ENCODE measurements around the gene ZNF620.
"Not testable (repeated sequence)": the region's sequence is repeated elsewhere in the genome, so short reads cannot be mapped to it uniquely, and the experiment has no call there.

The ZNF620 gene

DNA sequence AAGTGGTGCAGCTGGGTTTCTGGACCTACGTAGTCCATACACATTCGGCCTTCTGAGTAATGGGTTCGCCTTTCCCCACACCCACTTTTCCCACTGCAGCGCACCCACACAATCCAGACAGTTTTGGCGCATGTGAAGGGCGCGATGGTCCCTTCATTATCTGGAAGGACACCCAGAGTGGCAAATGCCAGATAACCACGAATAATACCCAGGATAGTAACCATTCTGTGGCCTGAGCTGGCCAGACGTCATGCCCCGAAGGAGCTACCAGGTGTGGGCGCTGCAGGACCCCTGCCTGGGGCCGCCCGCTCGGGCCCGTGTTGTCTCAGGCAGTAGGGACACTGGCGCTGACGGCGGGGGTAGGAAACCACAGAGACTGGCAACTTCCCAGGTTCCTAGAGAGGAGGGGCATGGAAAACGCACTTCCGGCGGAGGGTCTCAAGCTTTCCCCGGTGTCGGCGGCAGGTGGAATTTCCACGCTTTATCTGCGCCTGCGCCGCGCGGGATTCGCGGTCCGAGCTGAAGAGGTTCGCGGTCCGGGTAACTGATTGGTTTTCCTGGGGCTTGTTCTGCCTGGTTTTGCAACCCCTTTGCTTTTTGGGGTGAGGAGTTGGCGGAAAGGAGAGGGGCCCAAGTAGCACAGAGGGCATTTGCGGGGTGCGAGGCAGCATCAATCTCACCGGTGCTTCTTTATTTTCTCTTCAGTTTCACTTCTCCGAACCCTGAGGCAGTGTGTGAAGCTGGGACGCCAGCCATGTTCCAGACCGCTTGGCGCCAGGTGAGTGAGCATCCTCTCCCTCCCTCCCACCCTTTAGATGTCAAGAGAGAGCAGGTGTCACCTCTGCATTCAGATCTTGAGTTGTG is at the start of gene ZNF620:
Gene ZNF620, plus strand, starts transcription at position 441 of the 864 bp plus-strand sequence. Its CDS starts 314 bp downstream, at position 755.
- peak; percentile 35 to 56 for DNase-seq (ENCODE audit: low read depth in 2 of 2)

GRCh38 chr3:40456279-40456939 is 49.4 kb upstream of the ZNF620 start:
- DNase-seq (ENCODE audit: low read depth in 2 of 2), result no peak

DNA sequence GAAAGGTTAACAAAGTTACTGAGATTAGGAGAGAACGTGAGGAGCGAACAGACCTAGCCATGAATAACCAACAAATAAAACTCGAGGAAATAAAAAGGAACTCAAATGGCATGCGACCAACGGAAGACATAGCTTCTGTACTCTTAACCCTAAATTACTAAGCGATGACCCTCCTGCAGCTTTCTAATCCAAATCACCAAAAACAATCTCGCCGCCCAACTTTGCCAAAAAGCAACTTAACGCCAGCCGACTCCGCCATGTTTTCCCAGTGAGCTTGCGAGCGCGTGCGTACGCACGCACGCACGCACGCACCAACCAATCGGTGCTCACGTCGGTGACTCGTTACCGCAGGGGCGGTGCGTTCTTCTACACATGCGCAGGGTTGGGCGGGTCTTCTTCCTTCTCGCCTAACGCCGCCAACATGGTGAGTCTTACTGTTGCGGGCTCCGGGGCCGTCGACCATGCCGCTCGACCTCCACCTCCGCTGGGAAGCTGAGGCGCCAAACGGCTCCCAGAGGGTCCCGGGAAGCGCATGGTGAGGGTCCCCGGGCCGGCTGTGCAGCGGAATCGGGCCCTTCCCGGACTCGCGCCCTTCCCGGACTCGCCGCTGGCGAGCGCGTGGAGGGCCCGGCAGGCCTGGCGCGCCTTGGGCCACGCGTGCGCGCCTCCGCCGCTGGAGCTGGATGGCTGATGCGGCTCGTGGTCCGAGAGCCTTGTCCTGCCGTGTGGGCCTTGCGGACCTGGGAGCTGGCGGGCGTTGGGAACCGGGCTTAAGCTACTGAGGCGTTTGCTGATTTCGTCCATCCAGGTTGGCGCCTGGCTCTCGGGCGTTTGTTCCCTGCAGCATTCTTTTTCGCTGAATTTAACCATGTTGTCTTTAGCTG is 48.7 kb upstream of the ZNF620 start, which contains the start of gene RPL14:
Gene RPL14, plus strand, starts transcription at position 400 of the 884 bp plus-strand sequence. Its CDS starts 133 bp downstream, at position 533.
- peak; percentile 92 to 96 for DNase-seq (ENCODE audit: low read depth in 2 of 2)

DNA sequence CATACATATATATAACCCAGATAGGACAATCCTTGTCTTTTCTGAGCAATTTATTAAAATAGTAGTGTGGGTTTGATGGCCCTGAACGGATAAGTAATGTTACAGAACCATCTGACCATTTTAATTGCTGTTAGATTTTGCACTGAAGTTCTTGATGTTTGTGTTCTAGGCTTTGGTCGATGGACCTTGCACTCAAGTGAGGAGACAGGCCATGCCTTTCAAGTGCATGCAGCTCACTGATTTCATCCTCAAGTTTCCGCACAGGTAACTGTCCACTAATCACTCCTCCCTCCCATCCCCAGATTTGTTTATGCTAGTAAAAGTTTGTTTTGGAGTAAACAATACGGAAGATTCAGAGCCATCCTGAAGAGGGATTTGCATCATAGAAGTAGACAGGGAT is 47.4 kb upstream of the ZNF620 start:
- no peak for DNase-seq (ENCODE audit: low read depth in 2 of 2)

DNA sequence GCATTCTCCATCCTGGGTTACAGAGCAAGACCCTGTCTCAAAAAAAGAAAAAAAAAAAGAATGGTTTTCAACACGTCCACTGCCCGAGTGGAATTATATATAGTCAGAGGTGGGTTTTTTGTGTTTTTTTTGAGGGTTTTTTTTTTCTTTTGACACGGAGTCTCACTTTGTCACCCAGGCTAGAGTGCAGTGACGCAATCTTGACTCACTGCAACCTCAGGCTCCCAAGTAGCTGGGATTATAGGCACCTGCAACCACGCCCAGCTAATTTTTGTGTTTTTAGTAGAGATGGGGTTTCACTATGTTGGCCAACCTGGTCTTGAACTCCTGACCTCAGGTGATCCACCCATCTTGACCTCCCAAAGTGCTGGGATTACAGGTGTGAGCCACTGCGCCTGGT is 45.4 kb upstream of the ZNF620 start:
- not testable (repeated sequence) for DNase-seq (ENCODE audit: low read depth in 2 of 2)

DNA sequence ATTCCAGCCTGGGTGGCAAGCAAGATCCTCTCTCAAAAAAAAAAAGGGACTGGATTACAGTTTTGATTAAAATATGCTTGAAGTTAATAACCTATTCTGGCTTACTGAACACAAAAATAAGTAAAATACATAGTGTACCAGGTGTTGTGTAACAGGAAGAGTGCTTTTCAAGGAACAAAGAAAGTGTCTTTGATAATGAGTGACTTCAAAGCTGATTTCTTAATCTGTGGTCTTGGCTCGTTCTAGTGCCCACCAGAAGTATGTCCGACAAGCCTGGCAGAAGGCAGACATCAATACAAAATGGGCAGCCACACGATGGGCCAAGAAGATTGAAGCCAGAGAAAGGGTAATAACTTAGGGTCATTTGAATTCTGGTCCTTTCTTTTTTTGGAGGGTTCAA is 44.7 kb upstream of the ZNF620 start:
- DNase-seq (ENCODE audit: low read depth in 2 of 2), result no peak

GRCh38 chr3:40462838-40463237 is 43.0 kb upstream of the ZNF620 start:
- not testable (repeated sequence) for DNase-seq (ENCODE audit: low read depth in 2 of 2)

DNA sequence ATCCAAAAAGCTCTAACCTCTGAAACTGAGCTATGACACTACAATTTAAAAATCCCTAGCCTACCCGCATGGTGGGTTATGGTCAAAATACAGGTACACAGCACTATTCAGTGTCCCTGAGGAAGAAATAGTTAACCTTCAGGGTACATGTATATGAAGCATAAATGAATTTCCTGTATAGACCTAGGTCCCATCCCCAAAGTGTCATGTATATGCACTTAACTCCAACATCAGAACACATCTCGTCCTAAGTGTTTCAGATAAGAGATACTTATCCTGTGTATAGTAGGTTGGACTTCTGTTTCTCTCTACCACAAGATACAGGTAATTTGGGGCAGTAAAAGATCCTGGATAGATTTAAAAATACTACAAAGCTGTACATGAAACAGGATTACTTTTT is 42.3 kb upstream of the ZNF620 start:
- no peak for DNase-seq (ENCODE audit: low read depth in 2 of 2)

DNA sequence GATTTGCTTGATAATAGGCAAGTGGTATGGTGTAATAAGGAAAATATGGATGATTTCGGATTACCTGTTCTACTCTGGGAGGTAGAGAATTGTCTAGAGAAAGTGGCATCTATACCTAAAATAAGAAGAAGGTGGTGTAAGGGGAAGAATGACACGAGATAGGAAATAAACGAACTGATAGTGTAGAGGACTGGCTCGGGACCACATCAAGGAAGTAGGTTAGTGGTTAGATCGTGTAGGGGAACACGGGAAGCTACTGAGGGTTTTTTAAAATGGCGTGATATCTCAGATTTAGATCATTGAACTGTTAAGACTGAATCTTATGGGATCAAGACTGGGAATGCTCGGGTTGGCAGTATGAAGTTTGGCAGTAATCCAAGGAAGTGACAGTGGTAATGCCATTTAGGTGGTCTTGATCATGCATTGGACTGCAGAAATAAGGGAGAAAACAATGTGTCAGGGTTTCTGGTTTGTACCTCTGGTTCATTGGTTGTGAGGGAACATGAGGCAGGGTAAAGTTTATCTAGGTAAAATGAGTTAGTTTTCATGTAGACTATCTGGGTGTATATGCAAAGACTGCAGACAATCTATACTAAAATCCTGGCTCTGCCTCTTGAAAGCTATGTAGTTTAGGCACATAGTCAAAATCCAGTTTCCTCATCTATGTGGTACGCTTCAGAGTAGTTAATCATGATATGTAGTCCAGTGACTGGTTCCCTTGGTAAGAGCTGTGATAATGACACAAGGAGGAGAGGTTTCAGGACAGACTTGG is 41.3 kb upstream of the ZNF620 start:
- DNase-seq (ENCODE audit: low read depth in 2 of 2), result no peak

GRCh38 chr3:40465111-40465407 is 40.8 kb upstream of the ZNF620 start:
- no peak for DNase-seq (ENCODE audit: low read depth in 2 of 2)

GRCh38 chr3:40465456-40465855 is 40.4 kb upstream of the ZNF620 start:
- DNase-seq (ENCODE audit: low read depth in 2 of 2), result no peak

DNA sequence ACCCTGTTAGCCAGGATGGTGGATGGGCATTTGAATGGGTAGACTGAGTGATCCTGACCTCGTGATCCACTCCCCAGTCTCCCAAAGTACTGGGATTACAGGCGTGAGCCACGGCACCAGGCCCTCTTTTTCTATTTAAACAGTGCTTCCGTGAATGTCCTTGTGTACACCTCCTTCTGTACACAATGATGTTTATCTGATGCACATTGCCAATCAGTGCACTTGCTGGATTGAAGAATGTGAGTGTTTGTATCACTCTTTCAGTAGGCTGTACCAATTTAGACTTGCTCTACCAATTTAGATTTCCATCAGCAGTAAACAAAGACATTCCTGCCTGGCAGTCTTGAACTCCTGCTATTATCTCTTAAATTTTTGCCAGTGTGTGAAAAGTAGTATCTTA is 37.8 kb upstream of the ZNF620 start:
- DNase-seq (ENCODE audit: low read depth in 2 of 2), result no peak

- DNase-seq (ENCODE audit: low read depth in 2 of 2), result no peak
Observed at GRCh38 chr3:40470701-40471100, 35.1 kb upstream of the ZNF620 start.

DNA sequence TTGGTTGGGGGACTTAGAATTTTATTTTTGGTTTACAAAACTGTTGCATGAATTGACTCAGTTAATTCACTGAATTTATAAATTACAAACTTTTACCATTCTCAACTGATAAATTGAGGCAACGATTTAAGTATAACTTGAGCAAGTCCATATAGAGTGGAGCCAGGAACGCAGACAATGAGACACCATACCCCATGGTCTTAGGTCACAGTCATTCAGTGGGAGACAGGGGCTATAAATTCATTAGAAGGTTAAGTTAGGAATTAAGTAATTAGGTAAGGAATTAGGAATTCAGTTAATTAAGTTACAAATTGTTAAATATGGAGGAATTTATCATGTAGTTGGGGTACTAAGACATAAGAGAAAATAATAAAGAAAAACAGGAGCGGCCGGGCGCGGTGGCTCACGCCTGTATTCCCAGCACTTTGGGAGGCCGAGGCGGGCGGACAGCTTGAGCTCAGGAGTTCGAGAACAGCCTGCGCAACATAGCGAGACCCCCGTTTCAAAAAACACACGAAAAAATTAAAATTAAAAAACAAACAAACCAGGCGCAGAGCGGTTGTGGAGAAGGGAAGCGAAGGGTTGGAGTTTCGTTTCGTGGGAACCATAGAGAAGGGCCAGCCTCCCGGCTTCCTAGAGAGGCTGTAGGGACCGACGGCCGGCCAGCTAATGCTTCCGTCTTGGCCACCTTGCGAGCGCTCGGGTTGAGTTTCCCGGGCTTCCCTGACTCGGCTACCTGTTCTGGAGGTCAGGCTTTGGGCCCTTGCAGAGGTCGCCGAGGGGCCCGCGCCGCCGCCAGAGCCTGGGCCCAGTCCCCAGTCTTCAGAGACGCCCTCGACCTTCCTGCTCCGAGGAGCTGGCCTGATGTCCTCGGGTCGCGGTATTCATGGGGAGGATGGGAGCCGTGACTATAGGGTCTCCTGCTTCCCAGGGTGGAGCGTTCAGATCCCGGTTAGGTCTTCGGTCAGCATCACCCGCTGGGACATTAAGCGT is 29.1 kb upstream of the ZNF620 start, which contains the start of gene ZNF619:
Gene ZNF619, plus strand, starts transcription at position 645 of the 993 bp plus-strand sequence. CDS start 858 bp downstream, outside the sequence.
- peak in 1 of 2 donors; percentile 36 for DNase-seq (ENCODE audit: low read depth in 2 of 2)

- no peak for DNase-seq (ENCODE audit: low read depth in 2 of 2)
Observed at GRCh38 chr3:40477666-40478065, 28.2 kb upstream of the ZNF620 start.

DNA sequence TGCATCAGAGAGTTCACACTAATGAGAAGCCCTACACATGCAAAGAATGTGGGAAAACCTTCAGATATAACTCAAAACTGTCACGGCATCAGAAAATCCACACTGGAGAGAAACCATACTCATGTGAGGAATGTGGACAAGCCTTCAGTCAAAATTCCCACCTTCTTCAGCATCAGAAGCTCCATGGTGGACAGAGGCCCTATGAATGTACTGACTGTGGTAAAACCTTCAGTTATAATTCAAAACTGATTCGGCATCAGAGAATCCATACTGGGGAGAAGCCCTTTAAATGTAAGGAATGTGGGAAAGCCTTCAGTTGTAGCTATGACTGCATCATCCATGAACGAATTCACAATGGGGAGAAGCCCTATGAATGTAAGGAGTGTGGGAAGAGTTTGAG is 18.7 kb upstream of the ZNF620 start:
- DNase-seq (ENCODE audit: low read depth in 2 of 2), result no peak

GRCh38 chr3:40490916-40491315 is 14.9 kb upstream of the ZNF620 start:
- DNase-seq (ENCODE audit: low read depth in 2 of 2), result no peak

- DNase-seq (ENCODE audit: low read depth in 2 of 2), result no peak
Observed at GRCh38 chr3:40494698-40495097, 11.1 kb upstream of the ZNF620 start.

DNA sequence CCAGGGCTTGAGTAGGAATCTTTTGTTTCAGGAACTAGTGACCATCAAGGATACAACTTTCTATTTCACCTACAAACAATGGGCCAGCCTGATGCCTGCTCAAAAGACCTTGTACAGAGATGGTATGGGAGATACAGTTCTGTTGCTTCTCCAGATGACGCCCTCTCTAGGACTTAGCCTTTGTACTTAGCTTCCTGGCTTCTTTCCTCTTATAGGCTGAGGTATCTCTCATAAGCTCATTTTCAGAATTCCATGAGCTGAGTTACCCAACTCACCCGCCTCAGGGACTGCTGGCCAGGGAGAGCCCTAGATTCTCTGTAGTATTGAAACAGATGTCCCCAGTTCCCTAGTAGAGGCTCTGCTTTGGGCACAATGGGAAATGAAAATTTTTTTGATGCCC is 8.6 kb upstream of the ZNF620 start:
- no peak for DNase-seq (ENCODE audit: low read depth in 2 of 2)

- DNase-seq (ENCODE audit: low read depth in 2 of 2), result no peak
Observed at GRCh38 chr3:40499952-40500351, 5.9 kb upstream of the ZNF620 start.
